PC-3 (cell line): Measurements from ENCODE around the gene ELANE. TPM values are rescaled to one million over a fixed set of nuclear protein-coding genes. Genes with fewer than 3 reads are reported as not detected.

Experiments
- ATAC-seq: fragments of 200-7000 bp; cut with Tn5 transposase; 2 replicates; pipeline ENCODE4 v1.9.1; 2020; ENCODE audit warnings: mild to moderate bottlenecking, moderate library complexity
- BruUV-seq: library from RNA; stranded (reverse); fragments of 400-500 nt; replicated peaks from 2 replicates; lab custom pipeline; 2021; lab: Mats Ljungman, UMichigan
- CTCF ChIA-PET: fragments of 300-600 bp; sonication (Branson Sonifier 250); formaldehyde crosslinking; loops from one replicate; lab custom pipeline; 2022; ENCODE audit warnings: antibody characterized with exemption; lab: Charles Lee
- POLR2A ChIA-PET: fragments of 300-600 bp; sonication (Branson Sonifier 250); formaldehyde crosslinking; loops from one replicate; lab custom pipeline; 2022; ENCODE audit warnings: antibody characterized with exemption; ENCODE audit not compliant: unreplicated experiment; lab: Charles Lee
- DNase-seq: peaks from one replicate; pipeline ENCODE4 v3.0.0-alpha.2; 2015
- H2AFZ ChIP-seq: fragments of 300-600 bp; sonication (generic); 2 replicates; pipeline ENCODE4 v1.6.0; 2016; ENCODE audit warnings: antibody characterized with exemption, low read length
- H3F3A ChIP-seq: fragments of 300-600 bp; sonication (generic); one replicate; pipeline ENCODE4 v1.6.0; 2017; ENCODE audit warnings: antibody characterized with exemption, low read length, control low read depth, mild to moderate bottlenecking; ENCODE audit not compliant: unreplicated experiment
- H3K27ac ChIP-seq: fragments of 300-600 bp; sonication (generic); 2 replicates; pipeline ENCODE4 v1.5.1; 2016; ENCODE audit warnings: mild to moderate bottlenecking, low read length
- H3K27me3 ChIP-seq: fragments of 300-600 bp; sonication (generic); 2 replicates; pipeline ENCODE4 v1.6.1; 2016; ENCODE audit warnings: low read length, mixed read lengths
- H3K36me3 ChIP-seq: fragments of 300-600 bp; sonication (generic); 2 replicates; pipeline ENCODE4 v1.6.1; 2016; ENCODE audit warnings: low read depth, mixed run types, low read length, mixed read lengths
- H3K4me1 ChIP-seq: fragments of 300-600 bp; sonication (generic); 2 replicates; pipeline ENCODE4 v1.5.1; 2016; ENCODE audit warnings: low read length; ENCODE audit not compliant: insufficient read depth
- H3K4me2 ChIP-seq: fragments of 300-600 bp; sonication (generic); 2 replicates; pipeline ENCODE4 v1.6.0; 2016; ENCODE audit warnings: low read length
- H3K4me3 ChIP-seq: fragments of 300-600 bp; sonication (generic); 2 replicates; pipeline ENCODE4 v1.5.1; 2016; ENCODE audit warnings: mild to moderate bottlenecking, low read length, mixed read lengths
- H3K79me2 ChIP-seq: fragments of 300-600 bp; sonication (generic); 2 replicates; pipeline ENCODE4 v1.6.1; 2017; ENCODE audit warnings: low read length, mixed read lengths
- H3K9ac ChIP-seq: fragments of 300-600 bp; sonication (generic); 2 replicates; pipeline ENCODE4 v1.6.0; 2016; ENCODE audit warnings: mild to moderate bottlenecking, low read length
- H3K9me2 ChIP-seq: fragments of 300-600 bp; sonication (generic); replicated peaks from 2 replicates; pipeline ENCODE4 v1.6.1; 2016; ENCODE audit warnings: mixed run types, low read length, mixed read lengths
- H3K9me3 ChIP-seq: fragments of 300-600 bp; sonication (generic); 2 replicates; pipeline ENCODE4 v1.6.1; 2016; ENCODE audit warnings: low read length, mixed read lengths
- H4K20me1 ChIP-seq: fragments of 300-600 bp; sonication (generic); 2 replicates; pipeline ENCODE4 v1.6.1; 2016; ENCODE audit warnings: low read length, mixed read lengths
- CTCF ChIP-seq: fragments of 300-600 bp; sonication (generic); conservative IDR thresholded peaks from 2 replicates; pipeline ENCODE4 v1.5.1; 2017; ENCODE audit warnings: antibody characterized with exemption, low read depth, mild to moderate bottlenecking, low read length
- EZH2 ChIP-seq: fragments of 300-600 bp; sonication (generic); IDR thresholded peaks from one replicate; pipeline ENCODE4 v1.6.1; 2017; ENCODE audit warnings: antibody characterized with exemption, mild to moderate bottlenecking, low read length; ENCODE audit not compliant: unreplicated experiment
- EZH2phosphoT487 ChIP-seq: fragments of 300-600 bp; sonication (generic); IDR thresholded peaks from 2 replicates; pipeline ENCODE4 v1.6.1; 2018; ENCODE audit warnings: mild to moderate bottlenecking, antibody characterized with exemption, low read length, borderline replicate concordance
- intact Hi-C: fragments of 100-400 bp; cut with micrococcal nuclease; formaldehyde crosslinking; loops from 2 replicates; pipeline ENCODE4 v1.9.0; 2023
- total RNA-seq: library from RNA; depleted of rRNA; stranded (reverse); fragments of >200 nt; gene quantifications from 2 replicates; pipeline ENCODE4 v1.2.3, GENCODE V29; 2014

The ELANE gene
- total RNA-seq, 1 experiment from 2014 or later: not detected

GRCh38 chr19:805600-806550 is 46.2 kb upstream of the ELANE start:
- peaks cover 68% of the 10 kb centered on the region for H4K20me1 ChIP-seq
- DNase-seq (no peak), ATAC-seq (no peak)
- POLR2A ChIA-PET: no interaction called here
- CTCF ChIA-PET: no interaction called here
- no peaks in the 10 kb centered on the region for H3K27me3 ChIP-seq
- H3F3A ChIP-seq: no peaks in the 10 kb centered on the region
- H3K9ac ChIP-seq: no peak overlapping the region
- peaks cover 72% of the 10 kb centered on the region for H3K79me2 ChIP-seq
- H3K4me1 ChIP-seq: peaks cover 10% of the 10 kb centered on the region; the same call in 1 of the 2 replicates
- H3K9me2 ChIP-seq: no peaks in the 10 kb centered on the region
- intact Hi-C loops: no loop called here
- H3K9me3 ChIP-seq: no peaks in the 10 kb centered on the region
- BruUV-seq: no TSS peak
- TF ChIP-seq CTCF: no peak
- no peak for TF ChIP-seq EZH2phosphoT487
- TF ChIP-seq EZH2: no peak
- no peak overlapping the region for H3K4me3 ChIP-seq
- H3K36me3 ChIP-seq: peaks cover 81% of the 10 kb centered on the region
- no peak overlapping the region for H3K27ac ChIP-seq
- H3K4me2 ChIP-seq: no peak overlapping the region
- H2AFZ ChIP-seq: no peak overlapping the region

DNA sequence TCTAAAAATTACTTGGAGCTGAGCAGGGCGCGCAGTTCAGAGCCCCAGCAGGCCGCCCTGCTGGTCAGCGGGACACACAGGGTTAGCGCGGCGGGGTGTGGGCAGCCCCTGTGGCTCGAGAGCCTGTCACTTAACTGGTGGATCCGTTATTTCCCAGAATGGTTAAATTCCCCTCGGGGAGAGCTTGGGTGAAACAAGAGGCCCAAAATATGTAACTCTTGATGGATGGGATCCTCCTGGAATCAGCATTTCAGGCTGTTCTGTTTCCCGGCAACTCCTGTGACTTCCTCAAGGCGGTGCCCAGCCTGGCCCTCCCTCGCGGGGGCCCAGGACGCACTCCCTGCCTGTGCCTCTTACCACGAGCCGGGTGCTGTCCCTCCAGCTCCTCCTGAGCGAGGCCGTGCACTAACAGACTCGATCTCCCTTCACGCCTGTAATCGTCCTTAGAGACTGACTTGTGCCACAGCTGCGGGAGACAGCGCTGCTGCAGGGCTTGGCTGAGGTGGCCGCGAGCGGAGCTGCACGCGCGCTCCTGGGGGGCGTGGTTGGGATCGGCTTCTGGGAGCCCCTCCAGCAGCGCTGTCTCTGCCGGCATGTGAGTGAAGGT is 45.2 kb upstream of the ELANE start:
- H3K4me1 ChIP-seq: no peaks in the 10 kb centered on the region
- no peak overlapping the region for H3K9ac ChIP-seq
- BruUV-seq: no TSS peak

More for the DNA sequence above, 45.2 kb upstream of the ELANE start:
- Histone ChIP-seq H3K4me3 (no peak overlapping the region), H3K27ac (no peak overlapping the region), H3F3A (no peaks in the 10 kb centered on the region), H3K9me3 (no peaks in the 10 kb centered on the region), H2AFZ (no peak overlapping the region), H3K36me3 (peaks cover 73% of the 10 kb centered on the region), H3K4me2 (no peak overlapping the region), H3K27me3 (no peaks in the 10 kb centered on the region), H3K9me2 (no peaks in the 10 kb centered on the region), H4K20me1 (peaks cover 61% of the 10 kb centered on the region), H3K79me2 (peaks cover 62% of the 10 kb centered on the region)
- ChIA-PET CTCF (no interaction called here), POLR2A (no interaction called here)
- TF ChIP-seq EZH2phosphoT487 (no peak), EZH2 (no peak), CTCF (no peak)
- intact Hi-C loops: no loop called here
- no peak for ATAC-seq
- DNase-seq: no peak
